Body of pancreas (tissue), 4 donors: ENCODE data around the gene GLYATL3. TPM values are rescaled to one million over a fixed set of nuclear protein-coding genes. Genes with fewer than 3 reads are reported as not detected.

ENCODE experiments used
- ATAC-seq: fragments of 150-250 bp; one replicate; pipeline ENCODE4 v1.9.1; 2016
- DNase-seq, 4 donors: peaks; one replicate each; pipeline ENCODE4 v3.0.0-alpha.2; 2019
- H3K27ac ChIP-seq, 4 donors: fragments of 200-600 bp; sonication (generic); 1 replicate in 3 of 4; 2 replicates in 1 of 4; pipeline versions ENCODE4 v1.5.1 to v1.6.1; 2016 to 2019; ENCODE audit warnings: mild to moderate bottlenecking in 1 of 4, mixed read lengths in 1 of 4, moderate library complexity in 1 of 4
- H3K27me3 ChIP-seq, 2 donors: fragments of 200-600 bp; sonication (generic); one replicate each; pipeline ENCODE4 v1.6.0; 2016; ENCODE audit warnings: mild to moderate bottlenecking in 1 of 2
- H3K36me3 ChIP-seq, 2 donors: fragments of 200-600 bp; sonication (generic); replicated peaks in 1 of 2; 2 replicates each; pipeline ENCODE4 v1.5.1; 2016; ENCODE audit warnings: low read depth in 2 of 2; ENCODE audit not compliant: insufficient read depth in 1 of 2
- H3K4me1 ChIP-seq: fragments of 200-600 bp; sonication (generic); one replicate; pipeline ENCODE4 v1.6.0; 2016
- H3K4me3 ChIP-seq, 2 donors: fragments of 200-600 bp; sonication (generic); 1 replicate in 1 of 2; 2 replicates in 1 of 2; pipeline ENCODE4 v1.5.1; 2016 to 2019
- H3K9me3 ChIP-seq, 3 donors: fragments of 200-600 bp; sonication (generic); 1 replicate in 2 of 3; 2 replicates in 1 of 3; pipeline ENCODE4 v1.5.1; 2016
- CTCF ChIP-seq, 7 experiments: fragments of 450-650 bp in 4 of 7; fragments of 200-600 bp in 3 of 7; sonication (generic) in 3 of 7; IDR thresholded peaks; one replicate each; pipeline ENCODE4 v1.5.1; 2016 to 2019; ENCODE audit warnings: antibody characterized with exemption in 7 of 7
- POLR2A ChIP-seq, 3 donors: fragments of 450-650 bp; IDR thresholded peaks; one replicate each; pipeline ENCODE4 v1.6.1; 2016; ENCODE audit warnings: antibody characterized with exemption in 3 of 3, mild to moderate bottlenecking in 2 of 3
- WGBS, 2 donors: methylation state at CpG; one replicate each; pipeline ENCODE4 v1.1.5; 2017; 5-methylcytosine and 5-hydroxymethylcytosine counted together
- intact Hi-C: fragments of 100-400 bp; cut with DNase I; formaldehyde crosslinking; loops from one replicate; pipeline ENCODE4 v1.15.1; 2023
- total RNA-seq, 2 donors: library from RNA; depleted of rRNA; stranded (reverse); fragments of >200 nt; gene quantifications; one replicate each; pipeline ENCODE4 v1.1.0, GENCODE V29; 2016

Gene GLYATL3
- total RNA-seq, 2 donors from 2014 or later = not detected

- no peak for ATAC-seq
- no peak overlapping the region for H3K4me3 ChIP-seq
- DNase-seq = no peak
- no peak overlapping the region for H3K27ac ChIP-seq
- intact Hi-C loops = no loop called here
- H3K36me3 ChIP-seq = no peaks in the 10 kb centered on the region
- no peak for TF ChIP-seq CTCF (IDR thresholded peaks at IDR 0.05)
- TF ChIP-seq POLR2A (IDR thresholded peaks at IDR 0.05) = no peak
- no peaks in the 10 kb centered on the region for H3K9me3 ChIP-seq
- peaks cover 25% of the 10 kb centered on the region for H3K4me1 ChIP-seq
- WGBS, 2 donors = 82 to 83% methylated on average over 3 of the region's 3 CpGs
- no peaks in the 10 kb centered on the region for H3K27me3 ChIP-seq
These were observed 9.6 kb downstream of the GLYATL3 start for GRCh38 chr6:49509342-49509741.

- TF ChIP-seq CTCF (IDR thresholded peaks at IDR 0.05) (no peak), POLR2A (IDR thresholded peaks at IDR 0.05) (no peak)
- H3K4me3 ChIP-seq = no peak overlapping the region
- H3K27ac ChIP-seq = no peak overlapping the region
- no peak for DNase-seq
- no peak for ATAC-seq
- intact Hi-C loops = no loop called here
- no peaks in the 10 kb centered on the region for H3K36me3 ChIP-seq
- peaks cover 13% of the 10 kb centered on the region for H3K4me1 ChIP-seq
- WGBS, 2 donors = 21 to 27% methylated on average over 2 of the region's 2 CpGs
- H3K9me3 ChIP-seq = no peaks in the 10 kb centered on the region
- no peaks in the 10 kb centered on the region for H3K27me3 ChIP-seq
These were observed 13.6 kb downstream of the GLYATL3 start for GRCh38 chr6:49513153-49513989.

GRCh38 chr6:49514571-49515484 is 15.1 kb downstream of the GLYATL3 start:
- DNase-seq = no peak
- WGBS, 2 donors = 82 to 90% methylated on average over 8 of the region's 8 CpGs
- no peaks in the 10 kb centered on the region for H3K9me3 ChIP-seq
- H3K4me1 ChIP-seq = peaks cover 13% of the 10 kb centered on the region
- ATAC-seq = no peak
- H3K27ac ChIP-seq = no peak overlapping the region
- no peak overlapping the region for H3K4me3 ChIP-seq
- H3K27me3 ChIP-seq = no peaks in the 10 kb centered on the region
- no peaks in the 10 kb centered on the region for H3K36me3 ChIP-seq
- TF ChIP-seq CTCF (IDR thresholded peaks at IDR 0.05) (no peak), POLR2A (IDR thresholded peaks at IDR 0.05) (no peak)
- intact Hi-C loops = no loop called here

- intact Hi-C loops = no loop called here
- ATAC-seq (no peak), DNase-seq (no peak)
- H3K9me3 ChIP-seq = no peaks in the 10 kb centered on the region
- 78 to 80% methylated on average over 10 of the region's 10 CpGs for WGBS, 2 donors
- TF ChIP-seq POLR2A (IDR thresholded peaks at IDR 0.05) (no peak), CTCF (IDR thresholded peaks at IDR 0.05) (no peak)
- H3K36me3 ChIP-seq = no peaks in the 10 kb centered on the region
- H3K27me3 ChIP-seq = no peaks in the 10 kb centered on the region
- no peak overlapping the region for H3K27ac ChIP-seq
- H3K4me3 ChIP-seq = no peak overlapping the region
- peaks cover 13% of the 10 kb centered on the region for H3K4me1 ChIP-seq
These were observed 15.9 kb downstream of the GLYATL3 start for GRCh38 chr6:49515485-49516146.
